GM21367 (cell line): ENCODE measurements around the gene USP34.
"Not testable (repeated sequence)": the region's sequence is repeated elsewhere in the genome, so short reads cannot be mapped to it uniquely, and the experiment has no call there.

Source experiments
- ATAC-seq: cut with Tn5 transposase; IDR thresholded peaks from one replicate; pipeline ENCODE4 v1.9.1; 2021; ENCODE audit not compliant: unreplicated experiment

USP34 gene

DNA sequence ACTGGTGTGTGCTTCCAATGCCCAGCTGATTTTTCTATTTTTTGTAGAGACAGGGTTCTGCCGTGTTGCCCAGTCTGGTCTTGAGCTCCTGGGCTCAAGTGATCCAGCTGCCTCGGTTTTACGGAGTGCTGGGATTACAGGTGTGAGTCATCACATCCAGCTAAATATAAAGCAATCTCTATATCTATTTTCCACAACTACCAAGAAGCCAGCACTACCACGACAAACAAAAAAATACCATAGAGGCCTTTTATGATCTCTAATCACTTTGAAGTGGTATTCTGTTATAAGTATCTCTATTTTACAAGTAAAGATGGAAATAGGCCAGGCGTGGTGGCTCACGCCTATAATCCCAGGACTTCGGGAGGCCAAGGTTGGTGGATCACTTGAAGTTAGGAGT lies 274.2 kb downstream of the USP34 start:
- ATAC-seq = no peak

DNA sequence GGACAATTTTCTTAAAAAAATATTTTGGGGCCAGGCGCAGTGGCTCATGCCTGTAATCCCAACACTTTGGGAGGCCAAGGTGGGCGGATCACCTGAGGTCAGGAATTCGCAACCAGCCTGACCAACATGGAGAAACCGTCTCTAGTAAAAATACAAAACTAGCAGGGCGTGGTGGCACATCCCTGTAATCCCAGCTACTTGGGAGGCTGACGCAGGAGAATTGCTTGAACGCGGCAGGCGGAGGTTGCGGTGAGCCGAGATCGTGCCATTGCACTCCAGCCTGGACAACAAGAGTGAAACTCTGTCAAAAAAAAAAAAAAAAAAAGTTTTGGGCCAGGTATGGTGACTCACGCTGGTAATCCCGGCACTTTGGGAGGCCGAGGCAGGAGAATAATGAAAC lies 276.2 kb downstream of the USP34 start:
- ATAC-seq = not testable (repeated sequence)

GRCh38 chr2:61193670-61194561 lies 277.0 kb downstream of the USP34 start:
- ATAC-seq = no peak

DNA sequence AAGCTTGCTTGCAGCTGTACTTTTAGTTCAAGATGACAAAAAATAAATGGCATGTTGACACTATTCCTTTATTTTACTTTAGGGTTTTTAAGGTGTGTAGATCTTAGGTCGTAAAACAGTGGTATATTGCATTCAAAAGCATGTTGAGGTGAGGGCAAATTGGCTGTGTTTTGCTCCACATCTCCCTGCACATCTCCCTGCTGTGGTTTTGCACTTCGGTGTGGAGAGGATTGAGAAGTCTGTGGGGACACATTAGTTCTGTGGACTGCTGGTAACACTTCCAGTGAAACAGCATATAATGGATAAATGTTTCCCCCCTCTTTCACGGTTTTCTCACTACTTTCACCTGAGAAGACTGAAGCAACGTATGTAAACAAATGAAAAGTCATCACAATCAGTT lies 283.8 kb downstream of the USP34 start:
- no peak for ATAC-seq

DNA sequence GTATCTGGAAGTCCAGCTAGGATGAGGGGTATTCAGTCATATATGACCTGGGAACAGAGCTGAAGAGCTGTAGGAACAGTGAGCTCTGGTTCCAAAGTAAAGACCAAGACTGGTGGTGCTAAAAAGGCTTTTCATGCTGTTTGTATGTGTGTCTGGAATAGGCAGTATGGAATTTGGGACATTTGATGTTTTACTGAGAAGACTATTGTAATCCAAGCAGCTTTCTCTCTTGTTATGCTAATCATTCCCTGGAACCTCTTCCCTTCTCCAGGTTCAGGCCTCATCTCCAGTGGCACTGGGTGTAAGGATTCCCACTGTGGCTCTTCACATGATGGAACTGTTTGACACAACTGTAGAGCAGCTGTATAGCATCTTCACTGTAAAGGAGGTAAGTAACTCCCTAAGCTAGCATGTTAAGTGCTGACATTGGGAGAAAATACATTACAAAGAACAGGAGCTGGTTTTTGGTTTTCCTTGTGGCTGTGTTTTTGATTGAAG lies 285.6 kb downstream of the USP34 start:
- no peak for ATAC-seq

GRCh38 chr2:61184263-61184662 lies 286.6 kb downstream of the USP34 start:
- ATAC-seq = no peak

- no peak for ATAC-seq
Observed at GRCh38 chr2:61183795-61184194, 287.1 kb downstream of the USP34 start.

DNA sequence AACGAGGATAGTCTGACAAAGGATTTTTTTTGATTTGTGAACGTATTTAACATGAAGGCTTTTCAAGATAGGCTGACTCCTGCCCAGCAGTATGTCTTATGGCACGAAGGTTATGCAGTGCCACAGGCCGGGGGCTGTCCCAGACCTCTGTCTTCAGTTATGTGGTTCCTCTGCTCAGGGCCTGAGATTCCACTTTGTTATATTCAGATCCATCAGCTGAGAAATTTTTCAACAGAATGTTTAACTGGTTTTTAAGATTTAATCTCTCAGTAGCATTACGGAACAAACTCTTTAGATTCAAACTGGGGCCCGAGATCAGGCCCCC lies 288.9 kb downstream of the USP34 start:
- no peak for ATAC-seq

- ATAC-seq = no peak
Observed at GRCh38 chr2:61181382-61182058, 289.4 kb downstream of the USP34 start.

- ATAC-seq = no peak
Observed at GRCh38 chr2:61180686-61181085, 290.2 kb downstream of the USP34 start.

- ATAC-seq = no peak
Observed at GRCh38 chr2:61179701-61180639, 290.9 kb downstream of the USP34 start.

DNA sequence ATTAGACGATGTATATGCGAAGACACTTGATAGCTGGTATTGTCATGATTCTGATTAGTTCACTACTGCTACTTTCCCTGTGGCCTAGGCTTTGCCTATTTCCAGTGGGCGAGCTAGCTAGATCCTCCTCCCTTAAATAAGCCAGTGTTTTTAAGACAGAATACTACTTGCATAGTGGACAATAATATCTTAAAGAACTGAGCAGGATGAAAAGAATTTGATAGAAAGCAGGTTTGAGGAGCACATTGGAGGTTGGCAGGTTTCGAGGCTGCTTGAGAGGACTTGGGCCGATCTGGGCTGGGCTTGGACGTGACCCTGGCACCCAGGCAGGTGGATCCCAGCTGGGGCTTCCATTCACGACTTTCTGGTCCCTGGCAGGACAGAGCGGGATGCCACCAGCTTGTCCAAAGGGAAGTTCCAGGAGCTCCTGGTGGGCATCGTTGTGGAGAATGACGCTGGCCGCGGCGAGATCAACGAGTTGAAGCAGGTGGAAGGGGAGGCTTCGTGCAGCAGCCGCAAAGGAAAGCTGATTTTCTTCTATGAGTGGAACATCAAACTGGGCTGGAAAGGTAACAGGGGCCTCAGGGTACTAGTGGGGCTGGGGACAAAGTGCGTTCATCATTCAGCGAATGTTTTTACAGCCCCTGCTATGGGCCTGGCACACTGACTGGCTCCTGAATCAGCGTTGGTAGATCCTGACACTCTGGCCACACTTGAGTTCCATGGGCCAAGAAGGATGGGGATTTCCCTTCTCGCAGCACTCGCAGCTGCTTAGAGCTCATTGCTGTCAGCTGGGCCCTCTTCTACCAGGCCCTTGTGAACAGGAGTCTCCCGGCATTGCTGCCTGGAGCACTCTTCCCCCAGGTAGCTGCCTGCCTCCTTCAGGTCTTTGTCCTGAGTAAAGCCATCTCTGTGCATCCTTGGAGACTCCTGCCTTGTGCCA lies 292.0 kb downstream of the USP34 start:
- ATAC-seq = no peak

GRCh38 chr2:61177727-61178549 lies 292.9 kb downstream of the USP34 start:
- peak; percentile 16 for ATAC-seq

- ATAC-seq = peak; percentile 72
Observed at GRCh38 chr2:61176755-61177726, 293.8 kb downstream of the USP34 start.

- ATAC-seq = no peak
Observed at GRCh38 chr2:61175036-61175435, 295.9 kb downstream of the USP34 start.

DNA sequence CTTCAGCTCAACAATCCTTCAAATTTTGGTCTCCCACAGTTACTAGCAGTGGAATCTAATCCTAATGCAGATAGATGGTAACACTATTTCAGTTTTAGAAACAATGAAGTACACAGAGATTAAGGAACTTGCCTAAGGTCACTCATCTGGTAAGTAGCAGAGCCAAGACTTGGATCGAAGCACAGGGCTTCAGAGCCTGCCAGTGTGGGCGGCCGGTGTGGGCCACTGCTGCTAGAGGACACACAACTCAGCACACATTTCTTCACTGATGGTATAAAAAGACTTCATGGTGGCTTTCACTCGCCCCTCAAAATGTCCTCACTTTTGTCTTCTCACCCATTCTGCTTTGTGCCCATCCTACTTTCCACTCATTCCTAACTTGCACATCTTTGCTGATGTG lies 297.8 kb downstream of the USP34 start:
- ATAC-seq = no peak

DNA sequence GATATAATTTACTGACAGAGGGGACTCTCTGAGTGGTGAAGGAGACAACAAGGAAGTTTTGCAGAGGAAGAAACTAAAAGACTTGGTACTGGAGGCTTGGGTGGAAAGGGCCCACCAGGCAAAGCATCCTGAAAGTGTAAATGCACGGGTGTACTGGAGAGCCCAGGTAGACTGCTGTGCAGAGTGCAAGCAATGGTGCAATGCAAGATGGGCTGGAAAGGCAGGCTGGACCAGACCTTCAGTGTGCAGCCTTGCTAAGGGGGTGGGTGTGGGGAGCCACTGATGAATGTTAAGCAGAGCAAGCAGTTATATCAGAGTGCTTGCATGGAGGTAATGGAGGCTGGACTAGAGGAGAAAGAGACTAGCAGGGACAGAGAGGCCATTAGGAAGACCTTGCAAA lies 298.2 kb downstream of the USP34 start:
- no peak for ATAC-seq

GRCh38 chr2:61167579-61167978 lies 303.3 kb downstream of the USP34 start:
- no peak for ATAC-seq
